DND-41 (cell line): ENCODE data around the gene YTHDF2.

Experiments
- ATAC-seq: fragments of 200-7000 bp; cut with Tn5 transposase; 3 replicates; pipeline ENCODE4 v1.9.1; 2021; ENCODE audit warnings: low read depth; ENCODE audit not compliant: insufficient read depth
- DNase-seq: peaks from one replicate; pipeline ENCODE4 v3.0.0-alpha.2; 2020
- H2AFZ ChIP-seq: 2 replicates; pipeline ENCODE4 v1.6.0; 2012; ENCODE audit warnings: low read depth, low read length
- H3K27ac ChIP-seq: 2 replicates; pipeline ENCODE4 v1.5.1; 2012; ENCODE audit warnings: low read length, inconsistent platforms
- H3K27me3 ChIP-seq: fragments of 200-600 bp; sonication (generic); 2 replicates; pipeline ENCODE4 v1.6.0; 2012; ENCODE audit warnings: low read length, mild to moderate bottlenecking, inconsistent platforms; ENCODE audit not compliant: insufficient read depth, poor library complexity
- H3K36me3 ChIP-seq: 2 replicates; pipeline ENCODE4 v1.5.1; 2012; ENCODE audit warnings: low read length, inconsistent platforms; ENCODE audit not compliant: insufficient read depth
- H3K4me1 ChIP-seq: 2 replicates; pipeline ENCODE4 v1.5.1; 2012; ENCODE audit warnings: mild to moderate bottlenecking, low read length; ENCODE audit not compliant: insufficient read depth
- H3K4me2 ChIP-seq: 2 replicates; pipeline ENCODE4 v1.6.0; 2012; ENCODE audit warnings: mild to moderate bottlenecking, moderate library complexity, low read length, inconsistent platforms; ENCODE audit not compliant: insufficient read depth
- H3K4me3 ChIP-seq, 2 experiments: fragments of 200-600 bp in 1 of 2; shearing (Covaris generic) in 1 of 2; 2 replicates each; pipeline ENCODE4 v1.5.1; 2012 to 2016; ENCODE audit warnings: inconsistent platforms in 2 of 2, low read length in 2 of 2, mild to moderate bottlenecking in 2 of 2, low read depth in 1 of 2, moderate library complexity in 1 of 2
- H3K79me2 ChIP-seq: 2 replicates; pipeline ENCODE4 v1.6.0; 2012; ENCODE audit warnings: low read length, inconsistent platforms; ENCODE audit not compliant: insufficient read depth
- H3K9ac ChIP-seq: 2 replicates; pipeline ENCODE4 v1.6.0; 2012; ENCODE audit warnings: low read depth, mild to moderate bottlenecking, inconsistent platforms, low read length, moderate library complexity
- H3K9me3 ChIP-seq: 2 replicates; pipeline ENCODE4 v1.5.1; 2012; ENCODE audit warnings: low read length, moderate library complexity, mild to moderate bottlenecking, inconsistent platforms; ENCODE audit not compliant: insufficient read depth, severe bottlenecking
- H4K20me1 ChIP-seq: 2 replicates; pipeline ENCODE4 v1.6.0; 2012; ENCODE audit warnings: low read length; ENCODE audit not compliant: insufficient read depth
- EZH2 ChIP-seq: IDR thresholded peaks from 3 replicates; pipeline ENCODE4 v1.6.1; 2012; ENCODE audit warnings: borderline replicate concordance, low read depth, mild to moderate bottlenecking, moderate library complexity, low read length, inconsistent platforms; ENCODE audit not compliant: severe bottlenecking
- TF ChIP-seq, protein P1 (sequence below): IDR thresholded peaks from 2 replicates; pipeline ENCODE4 v1.5.1; 2012; ENCODE audit warnings: borderline replicate concordance, low read length, moderate library complexity, mild to moderate bottlenecking; ENCODE audit not compliant: poor library complexity, severe bottlenecking; ENCODE audit errors: extremely low read depth

Gene YTHDF2

DNA sequence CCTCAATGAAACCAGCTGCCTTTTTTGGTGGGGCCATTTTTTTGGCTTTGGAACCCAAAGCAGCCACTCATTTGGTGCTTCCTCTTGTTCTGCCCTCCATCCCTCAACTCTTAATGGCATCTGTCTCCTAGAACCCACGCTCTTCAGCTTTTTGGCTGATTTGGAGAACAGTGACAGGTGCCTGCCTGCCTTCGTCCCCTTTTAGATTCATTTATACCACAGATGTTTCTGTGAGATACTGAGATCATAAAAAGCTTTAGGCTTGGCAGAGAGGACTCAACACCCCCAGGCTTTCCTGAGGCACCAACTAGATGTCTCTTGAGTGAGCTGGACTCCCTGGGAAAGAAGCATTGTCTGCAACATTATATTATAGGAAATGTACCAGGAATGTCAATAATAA, 20.4 kb upstream of the YTHDF2 start:
- H3K36me3 ChIP-seq = peaks cover 32% of the 10 kb centered on the region
- no peak overlapping the region for H3K4me3 ChIP-seq
- no peaks in the 10 kb centered on the region for H3K9me3 ChIP-seq
- no peak overlapping the region for H2AFZ ChIP-seq
- ATAC-seq = no peak
- H3K27me3 ChIP-seq = no peaks in the 10 kb centered on the region
- H3K27ac ChIP-seq = no peak overlapping the region
- H3K79me2 ChIP-seq = no peaks in the 10 kb centered on the region
- no peaks in the 10 kb centered on the region for H4K20me1 ChIP-seq
- TF ChIP-seq, protein P1, sequence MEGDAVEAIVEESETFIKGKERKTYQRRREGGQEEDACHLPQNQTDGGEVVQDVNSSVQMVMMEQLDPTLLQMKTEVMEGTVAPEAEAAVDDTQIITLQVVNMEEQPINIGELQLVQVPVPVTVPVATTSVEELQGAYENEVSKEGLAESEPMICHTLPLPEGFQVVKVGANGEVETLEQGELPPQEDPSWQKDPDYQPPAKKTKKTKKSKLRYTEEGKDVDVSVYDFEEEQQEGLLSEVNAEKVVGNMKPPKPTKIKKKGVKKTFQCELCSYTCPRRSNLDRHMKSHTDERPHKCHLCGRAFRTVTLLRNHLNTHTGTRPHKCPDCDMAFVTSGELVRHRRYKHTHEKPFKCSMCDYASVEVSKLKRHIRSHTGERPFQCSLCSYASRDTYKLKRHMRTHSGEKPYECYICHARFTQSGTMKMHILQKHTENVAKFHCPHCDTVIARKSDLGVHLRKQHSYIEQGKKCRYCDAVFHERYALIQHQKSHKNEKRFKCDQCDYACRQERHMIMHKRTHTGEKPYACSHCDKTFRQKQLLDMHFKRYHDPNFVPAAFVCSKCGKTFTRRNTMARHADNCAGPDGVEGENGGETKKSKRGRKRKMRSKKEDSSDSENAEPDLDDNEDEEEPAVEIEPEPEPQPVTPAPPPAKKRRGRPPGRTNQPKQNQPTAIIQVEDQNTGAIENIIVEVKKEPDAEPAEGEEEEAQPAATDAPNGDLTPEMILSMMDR = no peak
- TF ChIP-seq EZH2 = no peak
- DNase-seq = no peak
- H3K9ac ChIP-seq = no peak overlapping the region
- no peak overlapping the region for H3K4me2 ChIP-seq
- H3K4me1 ChIP-seq = no peaks in the 10 kb centered on the region

DNA sequence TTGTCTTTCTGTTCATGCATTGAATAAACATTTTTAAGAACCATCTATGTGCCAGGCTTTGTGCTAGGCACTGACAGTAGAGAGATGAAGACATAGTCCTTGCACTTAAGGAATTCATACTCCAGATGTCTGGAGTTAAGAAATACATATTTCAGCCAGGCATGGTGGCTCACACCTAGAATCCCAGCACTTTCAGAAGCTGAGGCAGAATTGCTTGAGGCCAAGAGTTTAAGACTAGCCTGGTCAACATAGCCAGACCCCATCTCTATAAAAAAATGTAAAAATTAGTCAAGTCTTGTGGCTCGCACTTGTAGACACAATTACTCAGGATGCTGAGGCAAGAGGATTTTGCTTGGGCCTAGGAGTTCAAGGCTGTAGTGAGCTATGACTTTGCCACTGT, 18.6 kb upstream of the YTHDF2 start:
- Histone ChIP-seq H3K4me3 (no peak overlapping the region), H3K36me3 (peaks cover 20% of the 10 kb centered on the region), H3K4me1 (no peaks in the 10 kb centered on the region), H3K79me2 (no peaks in the 10 kb centered on the region), H3K27ac (no peak overlapping the region), H4K20me1 (no peaks in the 10 kb centered on the region), H3K4me2 (no peak overlapping the region), H3K9me3 (no peaks in the 10 kb centered on the region), H3K27me3 (no peaks in the 10 kb centered on the region), H3K9ac (no peak overlapping the region), H2AFZ (no peak overlapping the region)
- TF ChIP-seq EZH2 = no peak
- TF ChIP-seq, protein P1 = no peak
- DNase-seq (no peak), ATAC-seq (no peak)

DNA sequence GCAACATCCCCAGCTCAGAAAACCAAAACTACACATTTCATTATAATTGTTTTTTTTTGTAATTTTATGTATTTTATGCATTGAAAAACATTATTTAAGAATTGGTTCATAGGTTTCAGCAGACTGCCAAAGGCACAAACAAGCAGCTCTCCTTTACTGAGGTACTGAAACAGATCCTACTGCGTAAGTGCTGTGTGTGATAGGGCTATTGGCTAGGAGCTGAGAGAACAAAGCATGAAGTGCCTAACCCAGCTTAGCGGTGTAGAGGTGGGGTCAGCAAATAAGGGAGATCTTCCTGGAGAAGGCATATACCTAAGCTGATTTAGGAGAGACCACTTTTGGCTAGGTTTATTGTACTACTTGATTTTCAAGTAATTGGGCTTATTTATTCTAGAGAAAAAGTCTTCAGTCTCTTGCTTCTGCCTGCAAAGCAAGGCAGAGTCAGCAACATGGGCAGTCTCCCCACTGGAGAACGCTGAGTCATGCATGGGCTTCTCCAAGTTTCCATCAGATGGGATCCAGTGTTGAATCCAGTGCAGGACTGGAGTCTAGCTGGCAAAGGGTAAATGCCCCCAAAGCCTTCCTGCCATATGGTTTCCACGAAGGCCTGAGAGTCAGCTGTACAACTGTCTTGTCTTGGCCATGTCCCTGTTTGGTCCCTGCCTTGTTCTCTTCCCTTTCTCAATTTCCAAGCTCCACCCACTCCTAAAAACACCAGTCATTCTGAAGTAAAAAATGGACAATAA, 18.0 kb upstream of the YTHDF2 start:
- no peak overlapping the region for H3K4me2 ChIP-seq
- ATAC-seq (no peak), DNase-seq (no peak)

More for the DNA sequence above, 18.0 kb upstream of the YTHDF2 start:
- TF ChIP-seq, protein P1 = no peak
- no peak for TF ChIP-seq EZH2
- Histone ChIP-seq H3K27me3 (no peaks in the 10 kb centered on the region), H3K36me3 (peaks cover 14% of the 10 kb centered on the region), H4K20me1 (no peaks in the 10 kb centered on the region), H3K9ac (no peak overlapping the region), H2AFZ (no peak overlapping the region), H3K4me1 (no peaks in the 10 kb centered on the region), H3K4me3 (no peak overlapping the region), H3K79me2 (no peaks in the 10 kb centered on the region), H3K27ac (no peak overlapping the region), H3K9me3 (no peaks in the 10 kb centered on the region)
